SW 1271 (cell line): ENCODE measurements around the gene PTPRN2.

ENCODE experiments used
- DNase-seq, 2 experiments: peaks; one replicate each; lab custom pipeline; 2025; lab: John Stamatoyannopoulos, UW

Gene PTPRN2

GRCh38 chr7:157691586-157692459 is 895.8 kb downstream of the PTPRN2 start:
- DNase-seq = no peak

GRCh38 chr7:157690833-157691585 is 896.6 kb downstream of the PTPRN2 start:
- no peak for DNase-seq

- no peak for DNase-seq
These were observed 897.4 kb downstream of the PTPRN2 start for GRCh38 chr7:157690058-157690832.

- no peak for DNase-seq
These were observed 898.2 kb downstream of the PTPRN2 start for GRCh38 chr7:157689269-157690057.

- no peak for DNase-seq
These were observed 898.9 kb downstream of the PTPRN2 start for GRCh38 chr7:157688533-157689268.

GRCh38 chr7:157687845-157688532 is 899.6 kb downstream of the PTPRN2 start:
- DNase-seq = no peak

GRCh38 chr7:157687158-157687557 is 900.5 kb downstream of the PTPRN2 start:
- no peak for DNase-seq

GRCh38 chr7:157686285-157686894 is 901.2 kb downstream of the PTPRN2 start:
- no peak for DNase-seq

- DNase-seq = no peak
These were observed 902.0 kb downstream of the PTPRN2 start for GRCh38 chr7:157685430-157686284.

- DNase-seq = no peak
These were observed 902.7 kb downstream of the PTPRN2 start for GRCh38 chr7:157684909-157685429.

- no peak for DNase-seq
These were observed 903.3 kb downstream of the PTPRN2 start for GRCh38 chr7:157684157-157684908.

GRCh38 chr7:157683747-157684156 is 903.9 kb downstream of the PTPRN2 start:
- DNase-seq = no peak

GRCh38 chr7:157682946-157683746 is 904.5 kb downstream of the PTPRN2 start:
- DNase-seq = no peak

GRCh38 chr7:157682064-157682945 is 905.3 kb downstream of the PTPRN2 start:
- DNase-seq = no peak

- no peak for DNase-seq
These were observed 908.0 kb downstream of the PTPRN2 start for GRCh38 chr7:157679607-157680006.

GRCh38 chr7:157678501-157678900 is 909.1 kb downstream of the PTPRN2 start:
- DNase-seq = no peak
